ENCODE measurements around the gene DAO.

Gene DAO

GRCh38 chr12:108916336-108916735 is 36.4 kb downstream of the DAO start:
- no peak for TF ChIP-seq CTCF (IDR thresholded peaks at IDR 0.05; ENCODE audit: borderline replicate concordance, extremely low read depth, low read length, poor library complexity, severe bottlenecking)
- TF ChIP-seq EZH2 (IDR thresholded peaks at IDR 0.05; ENCODE audit: borderline replicate concordance, low read depth, low read length, severe bottlenecking), result no peak
- Histone ChIP-seq H2AFZ (ENCODE audit: low read depth, low read length) (no peak overlapping the region), H3K9me3 (ENCODE audit: insufficient read depth, low read length, severe bottlenecking) (no peaks in the 10 kb centered on the region), H3K4me1 (ENCODE audit: insufficient read depth, low read length) (no peaks in the 10 kb centered on the region), H3K9ac (ENCODE audit: low read depth, low read length) (no peak overlapping the region), H3K27ac (ENCODE audit: low read length) (no peak overlapping the region), H3K4me3 (ENCODE audit: low read depth in 1 of 2, low read length in 2 of 2) (no peak overlapping the region), H3K79me2 (ENCODE audit: insufficient read depth, low read length) (no peaks in the 10 kb centered on the region), H3K27me3 (ENCODE audit: insufficient read depth, low read length, poor library complexity) (peaks cover 2% of the 10 kb centered on the region), H4K20me1 (ENCODE audit: insufficient read depth, low read length) (no peaks in the 10 kb centered on the region), H3K4me2 (ENCODE audit: insufficient read depth, low read length) (no peak overlapping the region), H3K36me3 (ENCODE audit: insufficient read depth, low read length) (no peaks in the 10 kb centered on the region)
- DNase-seq (no peak), ATAC-seq (ENCODE audit: insufficient read depth, low read depth) (no peak)

- no peak for ATAC-seq (ENCODE audit: insufficient read depth, low read depth)
Measured at GRCh38 chr12:108918206-108918605, 38.3 kb downstream of the DAO start.

GRCh38 chr12:108918960-108919642 is 39.2 kb downstream of the DAO start:
- Histone ChIP-seq H2AFZ (ENCODE audit: low read depth, low read length) (no peak overlapping the region), H3K36me3 (ENCODE audit: insufficient read depth, low read length) (no peaks in the 10 kb centered on the region), H3K4me1 (ENCODE audit: insufficient read depth, low read length) (no peaks in the 10 kb centered on the region), H3K4me3 (ENCODE audit: low read depth in 1 of 2, low read length in 2 of 2) (no peak overlapping the region), H3K9ac (ENCODE audit: low read depth, low read length) (no peak overlapping the region), H4K20me1 (ENCODE audit: insufficient read depth, low read length) (no peaks in the 10 kb centered on the region), H3K9me3 (ENCODE audit: insufficient read depth, low read length, severe bottlenecking) (no peaks in the 10 kb centered on the region), H3K79me2 (ENCODE audit: insufficient read depth, low read length) (no peaks in the 10 kb centered on the region), H3K27me3 (ENCODE audit: insufficient read depth, low read length, poor library complexity) (peaks cover under 1% of the 10 kb centered on the region), H3K27ac (ENCODE audit: low read length) (no peak overlapping the region), H3K4me2 (ENCODE audit: insufficient read depth, low read length) (no peak overlapping the region)
- ATAC-seq (ENCODE audit: insufficient read depth, low read depth), result no peak
- DNase-seq, result no peak
- TF ChIP-seq EZH2 (IDR thresholded peaks at IDR 0.05; ENCODE audit: borderline replicate concordance, low read depth, low read length, severe bottlenecking) (no peak), CTCF (IDR thresholded peaks at IDR 0.05; ENCODE audit: borderline replicate concordance, extremely low read depth, low read length, poor library complexity, severe bottlenecking) (no peak)

More at GRCh38 chr12:108918206-108918605, 38.3 kb downstream of the DAO start:
- no peak overlapping the region for H3K4me2 ChIP-seq (ENCODE audit: insufficient read depth, low read length)
- no peaks in the 10 kb centered on the region for H3K36me3 ChIP-seq (ENCODE audit: insufficient read depth, low read length)
- no peaks in the 10 kb centered on the region for H3K9me3 ChIP-seq (ENCODE audit: insufficient read depth, low read length, severe bottlenecking)
- H3K27me3 ChIP-seq (ENCODE audit: insufficient read depth, low read length, poor library complexity), result peaks cover 2% of the 10 kb centered on the region
- no peak for DNase-seq
- no peak overlapping the region for H2AFZ ChIP-seq (ENCODE audit: low read depth, low read length)
- no peaks in the 10 kb centered on the region for H3K79me2 ChIP-seq (ENCODE audit: insufficient read depth, low read length)
- H3K9ac ChIP-seq (ENCODE audit: low read depth, low read length), result no peak overlapping the region
- H3K27ac ChIP-seq (ENCODE audit: low read length), result no peak overlapping the region
- TF ChIP-seq CTCF (IDR thresholded peaks at IDR 0.05; ENCODE audit: borderline replicate concordance, extremely low read depth, low read length, poor library complexity, severe bottlenecking) (no peak), EZH2 (IDR thresholded peaks at IDR 0.05; ENCODE audit: borderline replicate concordance, low read depth, low read length, severe bottlenecking) (no peak)
- H3K4me1 ChIP-seq (ENCODE audit: insufficient read depth, low read length), result no peaks in the 10 kb centered on the region
- no peaks in the 10 kb centered on the region for H4K20me1 ChIP-seq (ENCODE audit: insufficient read depth, low read length)
- no peak overlapping the region for H3K4me3 ChIP-seq (ENCODE audit: low read depth in 1 of 2, low read length in 2 of 2)

All from DND-41 (cell line).